Esophagus squamous epithelium (tissue), 4 donors: ENCODE measurements around the gene FNIP2.

Source experiments
- POLR2A ChIP-seq, 4 donors: fragments of 450-650 bp; IDR thresholded peaks; one replicate each; pipeline ENCODE4 v1.6.1; 2017; ENCODE audit warnings: antibody characterized with exemption in 4 of 4, mild to moderate bottlenecking in 4 of 4, moderate library complexity in 3 of 4
- TF ChIP-seq, protein P1 (sequence below), 6 experiments: fragments of 450-650 bp in 4 of 6; fragments of 200-600 bp in 2 of 6; sonication (generic) in 2 of 6; IDR thresholded peaks; one replicate each; pipeline ENCODE4 v1.5.1; 2016 to 2019; ENCODE audit warnings: antibody characterized with exemption in 6 of 6, mild to moderate bottlenecking in 4 of 6, moderate library complexity in 4 of 6

DNA sequence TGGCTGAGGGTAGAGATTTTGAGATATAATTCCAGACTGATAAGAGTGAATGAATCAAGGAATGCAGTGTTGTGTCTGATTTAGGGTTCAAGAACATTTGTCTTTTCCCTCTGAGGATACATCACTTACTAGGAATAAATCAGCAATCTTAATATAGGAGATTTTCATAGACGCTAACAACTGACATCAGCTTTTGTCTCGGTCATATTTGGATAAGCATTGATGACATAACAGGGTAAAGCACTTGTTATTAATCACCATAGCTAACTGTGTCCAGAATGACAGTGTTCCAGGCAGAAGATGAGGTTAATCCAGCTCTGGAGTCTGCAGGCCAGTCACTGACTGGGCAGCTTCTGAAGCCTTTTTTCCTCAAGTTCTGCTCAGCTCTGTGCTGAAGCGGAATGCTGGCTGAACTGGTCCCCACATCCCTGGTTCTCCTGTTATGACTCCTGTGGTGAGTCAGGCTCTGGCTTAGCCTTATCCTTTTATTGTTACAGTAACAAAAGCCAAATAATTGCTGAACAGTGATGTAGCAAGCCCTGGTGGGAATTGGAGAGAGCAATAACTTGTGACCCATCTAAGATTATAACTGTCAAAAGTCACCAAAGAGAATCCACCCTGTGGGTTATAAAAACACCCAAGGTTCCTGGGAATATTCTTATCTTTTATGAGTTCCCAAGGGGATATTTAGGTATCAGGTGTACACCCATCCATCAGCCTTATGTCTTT is 41.8 kb downstream of the FNIP2 start:
- TF ChIP-seq, protein P1, sequence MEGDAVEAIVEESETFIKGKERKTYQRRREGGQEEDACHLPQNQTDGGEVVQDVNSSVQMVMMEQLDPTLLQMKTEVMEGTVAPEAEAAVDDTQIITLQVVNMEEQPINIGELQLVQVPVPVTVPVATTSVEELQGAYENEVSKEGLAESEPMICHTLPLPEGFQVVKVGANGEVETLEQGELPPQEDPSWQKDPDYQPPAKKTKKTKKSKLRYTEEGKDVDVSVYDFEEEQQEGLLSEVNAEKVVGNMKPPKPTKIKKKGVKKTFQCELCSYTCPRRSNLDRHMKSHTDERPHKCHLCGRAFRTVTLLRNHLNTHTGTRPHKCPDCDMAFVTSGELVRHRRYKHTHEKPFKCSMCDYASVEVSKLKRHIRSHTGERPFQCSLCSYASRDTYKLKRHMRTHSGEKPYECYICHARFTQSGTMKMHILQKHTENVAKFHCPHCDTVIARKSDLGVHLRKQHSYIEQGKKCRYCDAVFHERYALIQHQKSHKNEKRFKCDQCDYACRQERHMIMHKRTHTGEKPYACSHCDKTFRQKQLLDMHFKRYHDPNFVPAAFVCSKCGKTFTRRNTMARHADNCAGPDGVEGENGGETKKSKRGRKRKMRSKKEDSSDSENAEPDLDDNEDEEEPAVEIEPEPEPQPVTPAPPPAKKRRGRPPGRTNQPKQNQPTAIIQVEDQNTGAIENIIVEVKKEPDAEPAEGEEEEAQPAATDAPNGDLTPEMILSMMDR (IDR thresholded peaks at IDR 0.05), result no peak
- peak in 1 of 4 donors; percentile 4 for TF ChIP-seq POLR2A (IDR thresholded peaks at IDR 0.05)
